HepG2 (cell line): ENCODE measurements around the gene PRSS8. TPM values are rescaled to one million over a fixed set of nuclear protein-coding genes. Genes with fewer than 3 reads are reported as not detected.

Source experiments
- ARID2 ChIP-seq: sonication (generic); formaldehyde crosslinking; IDR thresholded peaks from 2 replicates; pipeline ENCODE4 v1.8.1; 2022; ENCODE audit warnings: mild to moderate bottlenecking, missing genetic modification reagents, borderline replicate concordance
- ELF1 ChIP-seq: sonication (generic); formaldehyde crosslinking; IDR thresholded peaks from 2 replicates; pipeline ENCODE4 v1.4.0; 2020; ENCODE audit warnings: missing genetic modification reagents
- ELF4 ChIP-seq: sonication (generic); formaldehyde crosslinking; IDR thresholded peaks from 2 replicates; pipeline ENCODE4 v1.5.0; 2020; ENCODE audit warnings: missing genetic modification reagents, mild to moderate bottlenecking, moderate library complexity, borderline replicate concordance
- FUBP1 ChIP-seq: sonication (generic); formaldehyde crosslinking; IDR thresholded peaks from 2 replicates; pipeline ENCODE4 v1.5.1; 2020; ENCODE audit warnings: missing genetic modification reagents, mild to moderate bottlenecking, borderline replicate concordance
- KLF13 ChIP-seq: sonication (generic); formaldehyde crosslinking; IDR thresholded peaks from 2 replicates; pipeline ENCODE4 v1.4.0; 2020; ENCODE audit warnings: mild to moderate bottlenecking, missing genetic modification reagents
- MNT ChIP-seq: fragments of 450-650 bp; IDR thresholded peaks from 2 replicates; pipeline ENCODE4 v1.6.1; 2016
- NCOA2 ChIP-seq: sonication (generic); formaldehyde crosslinking; IDR thresholded peaks from 2 replicates; pipeline ENCODE4 v1.8.0; 2022; ENCODE audit warnings: inconsistent platforms
- RELA ChIP-seq: sonication (generic); formaldehyde crosslinking; IDR thresholded peaks from 2 replicates; pipeline ENCODE4 v1.4.0; 2020; ENCODE audit warnings: missing genetic modification reagents
- SATB2 ChIP-seq: sonication (generic); formaldehyde crosslinking; IDR thresholded peaks from 2 replicates; pipeline ENCODE4 v1.5.0; 2020; ENCODE audit warnings: missing genetic modification reagents
- SOX13 ChIP-seq, 3 experiments: fragments of 450-650 bp in 1 of 3; sonication (generic) in 1 of 3; formaldehyde crosslinking in 1 of 3; IDR thresholded peaks in 2 of 3; conservative IDR thresholded peaks in 1 of 3; 2 replicates each; pipeline versions ENCODE4 v1.5.0 to v1.6.1; 2016 to 2020; ENCODE audit warnings: antibody characterized with exemption in 1 of 3, mild to moderate bottlenecking in 1 of 3, missing compliant biosample characterization in 1 of 3, missing genetic modification reagents in 1 of 3, moderate library complexity in 1 of 3
- SPEN ChIP-seq: sonication (generic); formaldehyde crosslinking; IDR thresholded peaks from 2 replicates; pipeline ENCODE4 v1.5.1; 2020; ENCODE audit warnings: low read depth, mild to moderate bottlenecking, missing genetic modification reagents
- TBP ChIP-seq: sonication (generic); formaldehyde crosslinking; IDR thresholded peaks from 2 replicates; pipeline ENCODE4 v1.5.0; 2020; ENCODE audit warnings: missing genetic modification reagents
- ZNF234 ChIP-seq: sonication (generic); formaldehyde crosslinking; conservative IDR thresholded peaks from 2 replicates; pipeline ENCODE4 v1.5.1; 2020; ENCODE audit warnings: mild to moderate bottlenecking, missing genetic modification reagents
- ZNF441 ChIP-seq: sonication (generic); formaldehyde crosslinking; IDR thresholded peaks from 2 replicates; pipeline ENCODE4 v1.7.0; 2021; ENCODE audit warnings: missing genetic modification reagents, borderline replicate concordance
- ZNF510 ChIP-seq: sonication (generic); formaldehyde crosslinking; IDR thresholded peaks from 2 replicates; pipeline ENCODE4 v1.4.0; 2020; ENCODE audit warnings: low read depth, mild to moderate bottlenecking, missing genetic modification reagents
- polyA plus RNA-seq, 8 experiments: library from polyadenylated mRNA; depleted of rRNA in 3 of 8; stranded (reverse) in 7 of 8; unstranded in 1 of 8; fragments of >200 nt; fragmentation: Illumina TruSeq in 4 of 8; extraction: Trizol in 4 of 8; gene quantifications; 2 replicates each; pipeline versions ENCODE4 v1.2.1 to v1.2.3, GENCODE V29; 2011 to 2016; ENCODE audit warnings: low read depth in 4 of 8, missing spikeins in 1 of 8, mixed read lengths in 1 of 8; ENCODE audit not compliant: insufficient read depth in 1 of 8
- total RNA-seq, 5 experiments: library from RNA; depleted of rRNA; stranded (reverse); fragments of >200 nt; fragmentation: Illumina TruSeq; extraction: Trizol; gene quantifications; 2 replicates each; pipeline ENCODE4 v1.2.3, GENCODE V29; 2016; ENCODE audit warnings: low read depth in 1 of 5
- TF ChIP-seq, protein P1 (sequence below): sonication (generic); formaldehyde crosslinking; IDR thresholded peaks from 2 replicates; pipeline ENCODE4 v1.8.1; 2022; ENCODE audit warnings: mild to moderate bottlenecking, missing genetic modification reagents
- TF ChIP-seq, protein P2 (sequence below): sonication (generic); formaldehyde crosslinking; IDR thresholded peaks from 2 replicates; pipeline ENCODE4 v1.8.0; 2022; ENCODE audit warnings: low read depth, missing genetic modification reagents
- TF ChIP-seq, protein P3 (sequence below): IDR thresholded peaks from 2 replicates; pipeline ENCODE4 v1.6.1; 2016; ENCODE audit warnings: missing compliant biosample characterization, missing genetic modification reagents, borderline replicate concordance

PRSS8 gene
- total and polyA plus RNA-seq, 2 of the 13 experiments (the other 11 are each of a cell fraction or from before 2014, with no cell fraction given): 2.6 to 7.2 TPM

- peak; percentile 81; the same call in 1 of the 2 replicates for TF ChIP-seq FUBP1
- TF ChIP-seq, protein P1, sequence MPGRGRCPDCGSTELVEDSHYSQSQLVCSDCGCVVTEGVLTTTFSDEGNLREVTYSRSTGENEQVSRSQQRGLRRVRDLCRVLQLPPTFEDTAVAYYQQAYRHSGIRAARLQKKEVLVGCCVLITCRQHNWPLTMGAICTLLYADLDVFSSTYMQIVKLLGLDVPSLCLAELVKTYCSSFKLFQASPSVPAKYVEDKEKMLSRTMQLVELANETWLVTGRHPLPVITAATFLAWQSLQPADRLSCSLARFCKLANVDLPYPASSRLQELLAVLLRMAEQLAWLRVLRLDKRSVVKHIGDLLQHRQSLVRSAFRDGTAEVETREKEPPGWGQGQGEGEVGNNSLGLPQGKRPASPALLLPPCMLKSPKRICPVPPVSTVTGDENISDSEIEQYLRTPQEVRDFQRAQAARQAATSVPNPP: peak; percentile 95
- peak; percentile 20; the same call in 1 of the 2 replicates for TF ChIP-seq NCOA2 (CRISPR knock-in tag)
- TF ChIP-seq ELF4 (CRISPR knock-in tag): peak; percentile 55; the same call in 1 of the 2 replicates
- TF ChIP-seq ZNF510 (CRISPR knock-in tag): no peak
- no peak for TF ChIP-seq SATB2 (CRISPR knock-in tag)
- TF ChIP-seq, protein P2, sequence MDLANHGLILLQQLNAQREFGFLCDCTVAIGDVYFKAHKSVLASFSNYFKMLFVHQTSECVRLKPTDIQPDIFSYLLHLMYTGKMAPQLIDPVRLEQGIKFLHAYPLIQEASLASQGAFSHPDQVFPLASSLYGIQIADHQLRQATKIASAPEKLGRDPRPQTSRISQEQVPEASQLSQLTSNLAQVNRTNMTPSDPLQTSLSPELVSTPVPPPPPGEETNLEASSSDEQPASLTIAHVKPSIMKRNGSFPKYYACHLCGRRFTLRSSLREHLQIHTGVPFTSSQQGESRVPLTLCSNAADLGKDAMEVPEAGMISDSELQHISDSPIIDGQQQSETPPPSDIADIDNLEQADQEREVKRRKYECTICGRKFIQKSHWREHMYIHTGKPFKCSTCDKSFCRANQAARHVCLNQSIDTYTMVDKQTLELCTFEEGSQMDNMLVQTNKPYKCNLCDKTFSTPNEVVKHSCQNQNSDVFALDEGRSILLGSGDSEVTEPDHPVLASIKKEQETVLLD (CRISPR knock-in tag): 0 out of 2 replicates have a peak, but pooled peaks have one; percentile 34
- no peak for TF ChIP-seq TBP (CRISPR knock-in tag)
- TF ChIP-seq, protein P3, sequence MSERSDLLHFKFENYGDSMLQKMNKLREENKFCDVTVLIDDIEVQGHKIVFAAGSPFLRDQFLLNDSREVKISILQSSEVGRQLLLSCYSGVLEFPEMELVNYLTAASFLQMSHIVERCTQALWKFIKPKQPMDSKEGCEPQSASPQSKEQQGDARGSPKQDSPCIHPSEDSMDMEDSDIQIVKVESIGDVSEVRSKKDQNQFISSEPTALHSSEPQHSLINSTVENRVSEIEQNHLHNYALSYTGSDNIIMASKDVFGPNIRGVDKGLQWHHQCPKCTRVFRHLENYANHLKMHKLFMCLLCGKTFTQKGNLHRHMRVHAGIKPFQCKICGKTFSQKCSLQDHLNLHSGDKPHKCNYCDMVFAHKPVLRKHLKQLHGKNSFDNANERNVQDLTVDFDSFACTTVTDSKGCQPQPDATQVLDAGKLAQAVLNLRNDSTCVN (CRISPR knock-in tag): peak; percentile 88
- TF ChIP-seq ZNF234 (CRISPR knock-in tag): no peak
- TF ChIP-seq RELA: peak; percentile 63; the same call in 1 of the 2 replicates
- no peak; the same call in 1 of the 2 replicates for TF ChIP-seq ZNF441
- peak; percentile 89 for TF ChIP-seq ELF1 (CRISPR knock-in tag)
- no peak for TF ChIP-seq SOX13 (IDR thresholded peaks at IDR 0.05)
- no peak for TF ChIP-seq SOX13 (CRISPR knock-in tag; conservative IDR thresholded peaks at IDR 0.05 in 1 of 2, IDR thresholded peaks at IDR 0.05 in 1 of 2)
- TF ChIP-seq MNT: peak; percentile 79
- peak; percentile 72 for TF ChIP-seq SPEN
- TF ChIP-seq ARID2 (CRISPR knock-in tag): no peak
- no peak for TF ChIP-seq KLF13 (CRISPR knock-in tag)
These were observed 6.8 kb upstream of the PRSS8 start (continued) for GRCh38 chr16:31142109-31143010.
